GM12873 (cell line): ENCODE measurements around the gene LRRC8B.

Experiments used
- TF ChIP-seq, protein P1 (sequence below): IDR thresholded peaks from 2 replicates; pipeline ENCODE4 v1.5.1; 2012; ENCODE audit warnings: low read depth, mild to moderate bottlenecking, moderate library complexity, low read length, control low read depth; ENCODE audit not compliant: insufficient read depth; ENCODE audit errors: missing control alignments

The LRRC8B gene

DNA sequence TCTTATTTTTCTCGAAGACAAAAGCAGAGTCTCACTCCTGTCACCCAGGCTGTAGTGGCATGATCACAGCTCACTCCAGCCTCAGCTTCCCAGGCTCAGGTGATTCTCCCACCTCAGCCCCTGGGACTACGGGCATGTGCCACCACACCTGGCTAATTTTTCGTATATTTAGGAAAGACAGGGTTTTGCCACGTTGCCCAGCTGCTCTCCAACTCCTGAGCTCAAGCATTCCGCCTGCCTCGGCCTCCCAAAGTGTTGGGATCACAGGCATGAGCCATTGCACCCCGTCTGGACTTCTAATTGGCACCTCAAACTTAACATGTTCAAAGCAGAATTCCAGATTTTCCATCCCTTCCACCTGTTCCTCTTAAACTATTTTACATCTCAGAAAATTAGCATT, 89.3 kb downstream of the LRRC8B start:
- TF ChIP-seq, protein P1, sequence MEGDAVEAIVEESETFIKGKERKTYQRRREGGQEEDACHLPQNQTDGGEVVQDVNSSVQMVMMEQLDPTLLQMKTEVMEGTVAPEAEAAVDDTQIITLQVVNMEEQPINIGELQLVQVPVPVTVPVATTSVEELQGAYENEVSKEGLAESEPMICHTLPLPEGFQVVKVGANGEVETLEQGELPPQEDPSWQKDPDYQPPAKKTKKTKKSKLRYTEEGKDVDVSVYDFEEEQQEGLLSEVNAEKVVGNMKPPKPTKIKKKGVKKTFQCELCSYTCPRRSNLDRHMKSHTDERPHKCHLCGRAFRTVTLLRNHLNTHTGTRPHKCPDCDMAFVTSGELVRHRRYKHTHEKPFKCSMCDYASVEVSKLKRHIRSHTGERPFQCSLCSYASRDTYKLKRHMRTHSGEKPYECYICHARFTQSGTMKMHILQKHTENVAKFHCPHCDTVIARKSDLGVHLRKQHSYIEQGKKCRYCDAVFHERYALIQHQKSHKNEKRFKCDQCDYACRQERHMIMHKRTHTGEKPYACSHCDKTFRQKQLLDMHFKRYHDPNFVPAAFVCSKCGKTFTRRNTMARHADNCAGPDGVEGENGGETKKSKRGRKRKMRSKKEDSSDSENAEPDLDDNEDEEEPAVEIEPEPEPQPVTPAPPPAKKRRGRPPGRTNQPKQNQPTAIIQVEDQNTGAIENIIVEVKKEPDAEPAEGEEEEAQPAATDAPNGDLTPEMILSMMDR = no peak

DNA sequence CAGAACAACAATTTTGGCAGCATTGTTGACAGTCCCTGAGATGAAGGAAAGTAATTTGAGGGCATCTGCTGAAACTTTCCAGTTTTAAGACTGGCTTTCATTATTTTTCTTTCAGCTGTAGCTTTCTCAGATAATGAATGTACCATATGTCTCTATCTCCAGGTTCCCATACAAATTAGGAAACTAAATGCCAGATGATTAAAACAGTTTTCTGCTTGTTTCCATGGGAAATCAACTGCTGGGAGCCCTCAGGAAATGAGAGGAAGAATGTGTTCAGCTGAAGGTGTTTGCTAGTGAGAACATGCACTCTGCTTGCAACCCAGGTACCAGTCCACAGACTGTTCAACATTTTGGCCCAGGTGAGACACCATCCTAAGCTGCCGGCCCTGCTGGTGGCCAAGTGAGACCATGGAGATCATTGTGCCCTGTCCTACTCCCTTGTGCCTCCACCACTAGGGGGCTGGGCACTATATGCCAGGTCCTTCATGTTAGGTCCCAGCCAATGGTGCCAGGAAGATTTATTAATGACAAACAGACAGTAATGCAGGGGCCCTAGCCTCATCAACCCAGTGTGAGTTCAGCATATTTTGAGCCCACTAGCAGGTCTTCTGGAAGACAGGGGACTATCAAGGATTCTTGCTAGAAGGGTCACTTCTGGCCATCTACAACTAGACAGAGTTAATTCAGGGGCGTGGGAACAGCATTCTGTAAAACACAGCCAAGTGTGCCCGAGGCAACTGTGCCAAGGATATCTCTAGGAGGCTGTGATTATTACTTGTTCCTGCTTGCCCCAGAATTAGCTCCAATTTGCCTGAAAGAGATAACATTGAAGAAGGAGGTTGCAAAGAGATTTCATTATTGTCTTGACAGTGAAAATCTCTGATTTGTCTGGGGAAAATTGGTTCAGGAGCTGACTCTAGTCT, 91.3 kb downstream of the LRRC8B start:
- TF ChIP-seq, protein P1 = peak; percentile 66

DNA sequence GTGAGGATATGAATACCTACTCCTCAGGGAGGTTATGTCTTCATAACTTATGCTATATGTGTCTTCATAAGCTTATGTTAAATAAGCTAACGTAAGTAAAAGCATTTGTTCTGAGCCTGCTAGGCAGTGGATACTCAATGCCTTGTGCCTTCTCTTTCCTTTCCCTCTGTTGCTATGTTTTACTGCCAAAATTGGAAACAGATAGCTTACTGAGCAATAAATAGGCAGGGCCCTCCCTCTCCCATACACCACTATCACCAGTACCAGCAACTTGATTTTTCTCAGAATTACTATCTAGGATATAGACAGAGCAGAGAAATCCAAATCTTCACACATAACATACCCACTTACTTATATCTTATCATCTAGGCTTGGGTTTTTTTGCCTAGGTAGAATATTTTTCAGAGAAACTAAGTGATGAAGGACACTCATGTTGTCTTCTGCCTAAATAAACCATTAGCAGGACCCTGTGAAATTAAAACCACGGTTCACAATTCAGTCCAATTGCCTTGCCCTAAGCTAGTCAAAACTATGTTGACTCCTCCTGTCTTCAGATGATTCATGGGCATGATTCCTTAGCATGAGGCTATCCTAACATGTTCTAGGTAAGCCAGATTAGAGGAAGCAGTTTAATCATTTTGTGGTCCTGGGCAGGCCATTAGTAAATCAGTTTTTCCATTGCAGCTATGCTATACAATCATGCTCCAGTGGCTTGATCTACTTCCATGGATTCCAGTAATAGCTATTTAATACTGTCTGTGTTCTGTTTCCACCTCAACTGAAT, 92.4 kb downstream of the LRRC8B start:
- TF ChIP-seq, protein P1 = no peak

DNA sequence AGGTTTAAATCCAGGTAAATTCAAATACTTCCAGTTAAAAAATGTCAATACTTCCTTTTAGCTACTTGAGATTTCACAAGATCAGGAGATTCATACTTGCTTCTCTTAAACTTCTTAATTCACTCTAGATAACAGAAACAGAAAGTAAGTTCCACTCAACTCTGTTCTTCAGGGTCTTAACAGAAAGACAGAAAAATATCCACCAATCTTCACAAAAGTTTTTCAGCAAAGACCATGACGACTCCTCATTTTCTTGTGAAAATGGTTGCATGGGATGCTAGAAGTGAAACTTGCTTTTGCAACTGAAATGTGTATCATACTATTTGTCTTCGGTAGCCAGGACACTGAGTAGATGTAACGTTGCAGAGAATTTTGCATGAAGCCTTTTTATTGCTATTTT, 96.0 kb downstream of the LRRC8B start:
- TF ChIP-seq, protein P1 = no peak

DNA sequence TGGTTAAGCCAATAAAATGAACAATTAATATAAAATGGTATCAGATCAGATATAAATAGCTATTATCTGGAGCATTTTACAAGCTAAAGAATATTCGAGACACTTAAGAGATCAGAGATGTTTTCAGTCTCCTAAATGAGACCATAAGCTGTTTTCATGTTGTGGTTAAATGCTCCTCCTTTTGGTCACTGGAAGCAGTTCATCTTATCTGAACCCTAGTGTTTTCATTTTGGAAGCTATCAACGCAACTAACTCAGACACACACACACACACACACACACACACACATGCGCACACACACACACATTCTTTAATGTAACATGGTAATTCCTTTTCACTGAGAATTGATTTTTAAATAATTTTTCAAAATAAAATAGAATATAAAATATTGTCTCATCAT, 98.3 kb downstream of the LRRC8B start:
- TF ChIP-seq, protein P1 = peak; percentile 13

DNA sequence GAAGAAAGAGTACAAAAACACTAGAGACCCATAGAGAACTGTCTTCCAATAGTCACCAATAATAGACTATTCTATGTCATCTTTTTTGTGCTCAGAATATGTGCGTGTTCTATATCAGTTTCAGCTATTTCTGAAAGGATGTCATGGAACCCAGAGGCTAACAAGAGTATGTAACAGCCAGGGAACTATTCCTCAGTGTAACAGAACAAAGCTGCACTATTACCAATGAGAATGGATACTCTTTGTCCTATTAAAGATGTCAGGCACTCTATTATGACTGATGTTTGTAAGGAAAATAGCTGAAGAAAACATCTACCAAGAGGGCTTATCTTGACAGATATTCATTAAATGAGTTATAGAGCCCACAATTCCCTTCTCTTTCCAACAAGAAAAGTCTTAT, 99.7 kb downstream of the LRRC8B start:
- TF ChIP-seq, protein P1 = no peak

DNA sequence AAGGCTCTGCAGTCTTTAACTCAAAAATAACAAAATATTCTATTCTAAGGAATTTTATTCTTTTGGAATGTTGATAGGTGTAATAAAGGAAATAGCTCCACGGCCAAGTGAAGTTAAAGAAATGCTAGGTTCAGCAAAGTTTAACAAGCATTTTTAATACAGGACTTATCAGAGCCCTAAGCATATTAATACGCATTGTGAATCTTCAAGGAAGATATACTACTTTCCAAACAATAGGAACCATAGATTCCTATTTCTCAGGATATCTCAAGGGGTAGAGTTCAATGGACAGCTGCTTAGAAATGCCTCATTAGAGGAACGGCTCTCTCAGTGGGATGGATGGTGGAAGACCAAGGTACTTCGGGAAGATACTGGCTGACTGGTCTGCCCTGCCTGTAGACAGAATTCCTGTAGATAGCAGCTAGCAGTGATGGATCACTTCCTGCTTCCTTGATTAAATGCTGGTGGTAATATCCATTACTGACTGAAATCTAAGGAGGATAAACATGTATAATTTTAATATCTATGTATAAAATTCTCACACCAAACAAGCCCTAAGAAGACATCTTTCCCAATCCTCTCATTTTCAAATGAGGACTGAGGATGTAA, 100.2 kb downstream of the LRRC8B start:
- TF ChIP-seq, protein P1 = no peak
